ENCODE measurements around the gene CNR1. TPM values are rescaled to one million over a fixed set of nuclear protein-coding genes. Genes with fewer than 3 reads are reported as not detected.

Gene CNR1
- total RNA-seq, 4 donors from 2014 or later: 0.35 to 33.8 (median 3.0) TPM

- H3K36me3 ChIP-seq: no peaks in the 10 kb centered on the region
- H3K27me3 ChIP-seq: no peaks in the 10 kb centered on the region
- no peak for DNase-seq
- no peaks in the 10 kb centered on the region for H3K4me1 ChIP-seq
- no peak for TF ChIP-seq POLR2A (IDR thresholded peaks at IDR 0.05)
- TF ChIP-seq CTCF (IDR thresholded peaks at IDR 0.05): no peak
- H3K4me3 ChIP-seq: no peak overlapping the region
- no peak overlapping the region for H3K27ac ChIP-seq
- no peaks in the 10 kb centered on the region for H3K9me3 ChIP-seq
These were observed 41.1 kb downstream of the CNR1 start for GRCh38 chr6:88124925-88125557.

- TF ChIP-seq CTCF (IDR thresholded peaks at IDR 0.05): no peak
- TF ChIP-seq POLR2A (IDR thresholded peaks at IDR 0.05): no peak
- Histone ChIP-seq H3K27me3 (no peaks in the 10 kb centered on the region), H3K9me3 (no peaks in the 10 kb centered on the region), H3K27ac (no peak overlapping the region), H3K4me1 (no peaks in the 10 kb centered on the region), H3K4me3 (no peak overlapping the region), H3K36me3 (no peaks in the 10 kb centered on the region)
- DNase-seq: no peak
These were observed 45.5 kb downstream of the CNR1 start for GRCh38 chr6:88120635-88121034.

GRCh38 chr6:88119769-88120168, 46.4 kb downstream of the CNR1 start:
- no peak for DNase-seq

GRCh38 chr6:88116276-88116675, 49.9 kb downstream of the CNR1 start:
- DNase-seq: no peak
- no peak overlapping the region for H3K27ac ChIP-seq
- no peaks in the 10 kb centered on the region for H3K27me3 ChIP-seq
- H3K36me3 ChIP-seq: no peaks in the 10 kb centered on the region
- TF ChIP-seq CTCF (IDR thresholded peaks at IDR 0.05) (no peak), POLR2A (IDR thresholded peaks at IDR 0.05) (no peak)
- H3K4me3 ChIP-seq: no peak overlapping the region
- H3K4me1 ChIP-seq: no peaks in the 10 kb centered on the region
- no peaks in the 10 kb centered on the region for H3K9me3 ChIP-seq

More at GRCh38 chr6:88119769-88120168, 46.4 kb downstream of the CNR1 start:
- no peak overlapping the region for H3K27ac ChIP-seq
- H3K9me3 ChIP-seq: no peaks in the 10 kb centered on the region
- H3K4me1 ChIP-seq: no peaks in the 10 kb centered on the region
- H3K4me3 ChIP-seq: no peak overlapping the region
- TF ChIP-seq POLR2A (IDR thresholded peaks at IDR 0.05) (no peak), CTCF (IDR thresholded peaks at IDR 0.05) (no peak)
- H3K27me3 ChIP-seq: no peaks in the 10 kb centered on the region
- no peaks in the 10 kb centered on the region for H3K36me3 ChIP-seq

GRCh38 chr6:88115307-88115706, 50.8 kb downstream of the CNR1 start:
- Histone ChIP-seq H3K27me3 (no peaks in the 10 kb centered on the region), H3K9me3 (no peaks in the 10 kb centered on the region), H3K4me1 (no peaks in the 10 kb centered on the region), H3K4me3 (no peak overlapping the region), H3K36me3 (no peaks in the 10 kb centered on the region), H3K27ac (no peak overlapping the region)
- no peak for DNase-seq
- no peak for TF ChIP-seq POLR2A (IDR thresholded peaks at IDR 0.05)
- TF ChIP-seq CTCF (IDR thresholded peaks at IDR 0.05): no peak

GRCh38 chr6:88114838-88115237, 51.3 kb downstream of the CNR1 start:
- Histone ChIP-seq H3K9me3 (no peaks in the 10 kb centered on the region), H3K27ac (no peak overlapping the region), H3K4me1 (no peaks in the 10 kb centered on the region), H3K27me3 (no peaks in the 10 kb centered on the region), H3K4me3 (no peak overlapping the region), H3K36me3 (no peaks in the 10 kb centered on the region)
- TF ChIP-seq POLR2A (IDR thresholded peaks at IDR 0.05) (no peak), CTCF (IDR thresholded peaks at IDR 0.05) (no peak)
- DNase-seq: no peak

Data from Peyer's patch (tissue), 4 donors.